HL-60/S4 treated with phorbol 12-myristate 13-acetate at 8.2 ng/mL for 4 days and 3 days (cell line): ENCODE measurements around the gene TBC1D25.

Experiments
- in situ Hi-C: fragments of 300-500 bp; cut with MboI; formaldehyde crosslinking; loops from 2 replicates; pipeline ENCODE4 v1.15.0; 2022; ENCODE audit warnings: low sequenced_read_pairs

The TBC1D25 gene

DNA sequence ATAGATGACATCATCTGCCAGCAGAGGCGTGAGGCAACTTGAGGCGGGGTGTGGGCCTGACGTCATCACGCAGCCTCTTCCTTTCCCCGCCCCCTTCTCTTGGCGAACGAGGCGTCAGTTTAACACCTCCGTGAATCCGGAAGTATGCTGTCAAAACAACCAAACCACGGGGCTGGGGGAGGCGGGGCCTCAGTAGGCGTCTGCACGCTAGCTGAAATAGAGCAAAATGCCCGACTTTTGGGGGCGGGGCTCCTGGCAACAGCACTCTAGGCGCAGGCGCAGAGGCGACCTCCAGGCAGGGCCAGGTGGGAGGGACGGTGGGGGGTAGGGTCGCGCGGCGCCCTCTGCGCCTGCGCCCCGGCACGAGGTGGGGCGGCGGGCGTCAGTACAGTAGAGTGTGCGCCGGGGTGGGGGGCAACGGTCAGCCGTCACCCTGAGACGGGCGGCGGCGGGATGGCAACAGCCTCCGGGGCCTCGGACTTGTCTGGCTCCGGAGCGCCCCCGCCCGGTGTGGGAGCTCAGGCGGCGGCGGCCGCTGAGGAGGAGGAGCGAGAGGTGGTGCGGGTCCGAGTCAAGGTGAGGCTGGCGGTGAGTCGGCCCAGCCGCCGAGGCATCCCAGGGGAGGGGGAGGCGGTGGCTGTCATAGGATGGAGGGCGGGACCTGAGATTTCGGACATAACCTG is at the start of gene TBC1D25:
Gene TBC1D25 (plus strand): TSS at position 370 of the 683 bp plus-strand sequence. CDS start 84 bp downstream, at position 454.
- in situ Hi-C loops: no loop called here

DNA sequence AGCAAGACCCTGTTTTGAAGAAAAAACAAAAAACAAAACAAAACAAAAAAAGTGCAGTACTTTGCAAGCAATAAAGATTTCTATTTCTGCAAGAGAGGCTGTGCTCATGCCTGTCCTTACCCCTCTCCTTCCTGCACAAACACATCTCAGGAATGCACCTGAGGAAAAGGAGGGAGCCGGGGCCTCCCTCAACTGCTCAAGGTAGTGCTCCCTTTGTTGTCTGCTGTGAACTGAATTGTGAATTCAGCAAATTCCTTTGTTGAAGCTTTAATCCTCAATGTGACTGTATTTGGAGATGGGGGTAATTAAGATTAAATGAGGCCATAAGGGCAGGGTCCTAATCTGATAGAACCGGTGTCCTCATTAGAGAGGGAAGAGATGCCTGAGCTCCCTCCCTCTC is 49.6 kb upstream of the TBC1D25 start:
- in situ Hi-C loops: no loop called here

DNA sequence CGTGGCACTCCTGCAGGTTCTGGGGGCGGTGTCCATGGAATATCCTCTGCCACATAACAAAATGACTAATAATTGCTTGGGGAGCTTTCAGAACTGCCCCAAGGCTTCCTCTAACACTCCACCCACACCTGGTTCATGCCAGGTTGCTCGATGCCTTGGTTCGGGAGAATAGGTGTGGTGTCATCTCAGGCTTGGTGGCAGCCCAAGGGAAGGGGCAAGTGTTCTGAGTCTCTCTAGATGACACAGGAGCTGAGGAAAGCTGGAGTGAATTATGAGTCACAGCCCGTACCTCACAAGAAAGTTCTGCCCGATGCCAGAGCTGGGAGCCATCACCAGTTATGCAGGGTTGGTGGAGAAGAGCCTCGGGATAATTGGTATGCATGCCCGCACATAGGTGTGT is 48.9 kb upstream of the TBC1D25 start:
- in situ Hi-C loops: no loop called here

DNA sequence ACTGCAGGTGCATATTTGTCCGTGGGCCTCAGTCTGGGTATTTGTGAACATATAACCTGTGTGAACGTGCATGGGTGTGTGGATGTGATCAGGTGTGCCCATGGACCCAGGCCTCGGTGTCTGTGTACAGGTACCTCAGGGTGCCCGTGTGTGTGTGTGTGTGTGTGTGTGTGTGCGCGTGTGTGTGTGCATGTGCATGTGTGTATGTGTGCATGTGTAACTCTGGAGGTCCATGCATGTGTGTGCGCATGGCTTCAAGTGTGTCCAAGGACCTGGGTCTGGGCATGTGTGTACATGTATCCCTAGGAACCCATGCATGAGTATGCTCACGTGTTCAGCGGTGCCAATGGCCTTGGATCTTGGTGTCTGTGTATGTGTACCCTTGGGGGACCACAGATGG is 47.7 kb upstream of the TBC1D25 start:
- in situ Hi-C loops: no loop called here

DNA sequence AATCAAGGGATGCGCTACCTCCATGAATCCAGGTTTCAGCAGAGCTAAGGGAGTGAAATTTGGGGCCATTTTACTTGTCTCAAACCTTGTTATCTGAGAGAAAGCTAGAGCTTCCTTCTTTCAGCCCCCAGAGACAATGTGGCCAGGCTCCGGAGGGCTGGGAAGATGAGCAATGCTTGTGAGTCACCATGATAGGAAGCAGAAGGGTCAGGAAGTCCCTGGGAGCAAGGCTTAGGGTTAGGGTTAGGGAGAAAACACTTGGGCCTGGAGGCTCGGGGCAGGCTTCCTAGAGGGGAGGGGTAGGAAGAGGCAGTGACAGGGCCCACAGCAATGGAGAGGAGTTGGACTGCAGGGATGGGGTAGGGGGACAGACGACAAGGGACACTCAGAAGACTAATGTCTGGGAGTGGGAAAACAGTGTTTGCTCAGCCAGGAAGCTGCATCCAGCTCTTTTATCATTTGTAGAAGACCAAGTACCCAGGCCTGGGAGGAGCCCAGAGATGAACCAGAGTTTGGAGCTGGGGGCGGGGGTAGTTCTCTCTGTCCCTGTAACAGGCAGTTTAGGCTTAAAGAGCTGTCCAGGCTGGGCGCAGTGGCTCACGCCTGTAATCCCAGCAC is 47.1 kb upstream of the TBC1D25 start:
- in situ Hi-C loops: no loop called here

DNA sequence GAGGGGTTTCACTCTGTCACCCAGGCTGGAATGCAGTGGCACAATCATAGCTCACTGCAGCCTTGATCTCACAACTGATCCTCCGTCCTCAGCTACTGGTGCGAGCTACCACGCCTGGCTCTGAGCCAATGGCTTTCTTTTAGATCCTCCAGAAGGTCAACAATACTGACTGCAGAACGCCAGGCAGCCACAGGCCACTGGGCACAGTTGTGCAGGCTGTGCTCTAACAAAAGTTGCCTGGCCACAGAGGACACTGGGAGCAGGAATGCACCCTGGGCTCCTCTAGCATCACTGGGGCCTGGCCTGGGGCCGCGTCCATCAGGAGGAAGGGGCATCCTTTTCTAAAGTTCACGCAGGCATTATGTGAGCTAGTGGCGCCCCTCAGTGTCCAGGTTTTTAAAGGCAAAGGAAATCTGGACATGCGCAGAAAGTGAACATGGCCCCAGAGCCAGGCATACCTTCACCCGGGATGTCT is 45.6 kb upstream of the TBC1D25 start:
- in situ Hi-C loops: no loop called here

DNA sequence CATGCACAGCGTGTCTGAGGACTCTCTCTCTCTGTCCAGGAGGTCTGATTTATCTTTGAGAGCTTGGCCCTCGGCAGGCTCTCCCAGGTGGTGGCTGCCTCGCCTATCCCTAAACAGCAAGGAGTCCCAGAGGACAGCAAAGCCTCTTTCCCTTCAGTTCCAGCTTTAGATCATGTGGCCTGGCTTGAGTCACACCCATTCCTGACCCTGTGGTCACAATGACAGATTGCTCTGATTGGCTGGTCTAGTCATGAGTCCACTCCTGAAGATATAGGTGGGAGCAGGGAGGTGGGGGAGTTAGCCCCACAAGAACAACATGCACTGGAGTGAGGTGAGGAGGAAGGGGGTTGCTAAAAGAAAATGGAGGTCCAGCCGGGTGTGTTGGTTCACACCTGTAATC is 42.9 kb upstream of the TBC1D25 start:
- in situ Hi-C loops: no loop called here

DNA sequence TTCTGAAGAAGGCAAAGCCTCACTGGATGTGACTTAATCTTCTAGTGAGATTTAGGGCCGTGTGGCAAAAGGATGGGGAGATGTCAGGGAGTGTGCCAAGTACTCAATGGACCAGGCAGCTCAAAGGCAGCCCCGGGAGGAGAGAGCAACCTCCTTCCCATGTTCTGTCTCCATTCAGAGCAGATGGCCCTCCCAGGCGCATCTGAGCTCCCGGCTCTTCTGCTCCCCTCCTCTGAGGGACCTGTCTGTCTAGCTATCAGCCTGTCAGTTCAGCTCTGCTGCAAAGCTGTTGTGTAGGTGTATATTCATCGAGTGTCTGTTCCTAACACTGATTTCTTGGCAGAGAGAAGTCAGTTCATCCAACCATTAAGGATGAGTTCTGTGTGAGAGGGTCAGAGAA is 41.6 kb upstream of the TBC1D25 start:
- in situ Hi-C loops: no loop called here

DNA sequence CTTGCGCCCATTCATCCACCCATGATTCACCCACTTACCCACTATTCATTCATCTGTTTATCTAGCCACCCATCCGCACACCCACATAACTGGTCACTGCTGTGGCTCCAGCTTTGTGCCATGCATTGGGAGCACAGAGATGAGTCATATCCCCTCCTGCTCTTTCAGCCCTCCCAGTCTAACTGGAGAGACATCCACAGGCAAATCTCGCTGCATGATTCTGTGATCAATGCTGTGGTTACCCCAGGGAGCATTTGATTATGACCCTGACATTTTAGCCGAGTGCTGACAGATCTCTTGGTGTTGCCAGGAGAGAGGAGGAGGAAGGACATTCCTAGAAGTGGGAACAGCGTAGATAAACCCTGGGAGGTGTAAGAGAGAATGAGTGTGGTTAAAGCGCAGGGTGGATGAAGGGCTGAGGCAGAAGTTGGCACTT is 41.1 kb upstream of the TBC1D25 start:
- in situ Hi-C loops: no loop called here

DNA sequence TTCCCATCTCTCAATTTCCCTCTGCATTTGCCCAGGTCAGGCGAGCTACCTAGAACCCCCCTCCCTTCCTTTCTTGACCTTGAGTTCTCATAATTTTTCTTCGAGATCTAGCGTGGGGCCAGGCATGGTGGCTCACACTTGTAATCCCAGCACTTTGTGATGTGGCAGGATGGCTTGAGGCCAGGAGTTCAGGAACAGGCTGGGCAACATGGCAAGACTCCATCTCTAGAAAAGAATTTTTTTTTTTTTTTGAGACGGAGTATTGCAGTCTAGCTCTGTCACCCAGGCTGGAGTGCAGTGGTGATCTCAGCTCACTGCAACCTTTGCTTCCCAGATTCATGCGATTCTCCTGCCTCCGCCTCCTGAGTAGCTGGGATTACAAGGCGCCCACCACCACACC is 35.3 kb upstream of the TBC1D25 start:
- in situ Hi-C loops: no loop called here

DNA sequence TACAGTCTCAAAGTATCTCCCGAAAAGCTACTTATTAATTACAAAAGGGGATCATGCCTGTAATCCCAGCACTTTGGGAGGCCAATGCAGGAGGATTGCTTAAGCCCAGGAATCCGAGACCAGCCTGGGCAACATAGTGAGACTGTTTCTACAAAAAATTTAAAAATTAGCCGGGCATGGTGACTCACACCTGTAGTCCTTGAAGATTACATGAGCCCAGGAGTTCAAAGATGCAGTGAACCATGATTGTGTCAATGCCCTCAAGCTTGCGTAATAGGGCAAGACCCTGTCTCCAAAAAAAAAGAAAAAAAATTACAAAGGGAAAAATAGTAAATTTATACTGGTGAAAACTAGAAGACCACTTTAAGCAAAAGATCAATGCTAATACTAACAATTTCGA is 34.0 kb upstream of the TBC1D25 start:
- in situ Hi-C loops: no loop called here

DNA sequence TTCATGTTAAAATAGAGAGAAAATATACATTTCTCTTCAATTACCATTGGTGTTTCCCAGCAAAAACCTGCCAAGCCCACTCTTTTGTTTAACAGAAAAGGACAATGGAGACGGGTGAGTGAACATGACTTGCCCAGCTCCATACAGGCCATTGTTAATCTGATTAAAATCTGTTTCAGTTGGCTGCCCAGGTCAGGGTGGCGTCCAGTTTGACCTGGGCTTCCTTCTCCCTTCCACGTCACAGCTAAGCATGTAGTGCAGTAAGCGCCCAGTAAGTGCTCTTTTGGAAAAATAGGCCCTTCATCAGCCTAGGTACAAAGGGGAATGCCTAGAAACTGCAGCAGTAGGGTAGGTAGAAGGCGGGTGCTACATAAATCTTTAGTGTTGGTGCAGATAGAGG is 32.3 kb upstream of the TBC1D25 start:
- in situ Hi-C loops: no loop called here

DNA sequence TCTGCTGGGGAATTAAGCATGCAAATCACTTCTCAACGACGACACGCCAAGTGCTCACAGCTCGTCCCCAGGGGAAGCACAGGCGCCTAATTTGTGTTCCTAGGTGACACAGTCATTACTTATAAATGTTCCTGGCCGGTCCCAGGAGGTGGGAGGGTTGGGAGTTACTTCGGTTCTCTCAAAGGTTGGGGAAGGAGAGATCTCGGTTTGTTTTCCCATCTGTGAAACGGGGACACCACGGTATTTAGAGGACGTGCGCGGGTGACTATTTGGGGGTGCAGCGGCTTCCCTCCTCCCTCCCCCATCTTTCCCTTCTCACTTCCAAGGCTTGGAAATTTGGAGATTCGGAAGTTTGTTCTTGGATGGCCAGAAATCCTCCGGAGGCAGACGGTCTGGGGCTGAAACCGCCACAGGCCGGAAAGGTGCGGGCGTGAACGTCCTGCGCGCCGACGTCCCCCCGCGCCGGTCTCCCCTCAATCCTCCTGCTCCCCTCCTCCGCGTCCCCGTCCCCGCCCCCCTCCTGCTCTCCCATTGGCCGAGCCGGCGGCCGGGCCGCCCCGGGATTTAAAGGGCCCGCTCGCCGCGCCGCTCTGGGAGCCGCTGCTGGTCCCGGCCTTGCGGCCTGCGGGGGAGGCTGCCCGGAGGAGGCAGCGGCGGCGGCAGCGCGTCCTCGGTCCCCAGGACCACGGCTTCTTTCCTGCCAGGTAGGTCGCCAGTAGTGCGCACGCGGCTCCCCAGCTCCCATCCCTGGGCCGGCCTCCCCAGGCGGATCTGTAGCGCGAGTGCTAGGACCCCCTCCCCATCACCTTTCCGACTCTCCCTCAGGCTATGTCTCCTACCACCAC is 30.9 kb upstream of the TBC1D25 start, which contains the start of gene PORCN:
Gene PORCN (plus strand): TSS at position 593 of the 845 bp plus-strand sequence. CDS start 829 bp downstream, outside the sequence.
- in situ Hi-C loops: no loop called here

GRCh38 chrX:48509245-48509590 is 30.3 kb upstream of the TBC1D25 start:
- in situ Hi-C loops: no loop called here

- in situ Hi-C loops: no loop called here
These were observed 29.9 kb upstream of the TBC1D25 start for GRCh38 chrX:48509619-48510018.

GRCh38 chrX:48511560-48511959 is 28.0 kb upstream of the TBC1D25 start:
- in situ Hi-C loops: no loop called here

- in situ Hi-C loops: no loop called here
These were observed 27.1 kb upstream of the TBC1D25 start for GRCh38 chrX:48512371-48512935.

DNA sequence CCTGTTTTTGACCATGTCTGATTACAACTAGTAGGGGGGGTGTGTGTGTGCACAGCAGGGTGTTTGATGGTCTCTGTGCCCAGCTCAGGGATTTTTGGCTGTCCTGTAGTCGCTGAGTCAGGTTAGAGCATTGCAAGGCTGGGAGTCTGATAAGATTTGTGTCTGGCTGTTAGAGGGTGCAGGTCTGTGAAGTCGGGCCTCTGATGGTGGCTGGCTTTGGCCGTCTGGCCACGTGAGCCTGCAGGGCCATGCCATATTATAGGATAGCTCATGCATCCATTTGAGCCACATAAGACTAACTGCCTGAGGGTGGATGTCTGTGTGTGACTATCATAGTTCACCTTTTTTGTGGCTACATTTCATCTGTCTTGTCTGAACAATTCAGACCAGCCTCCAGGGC is 25.8 kb upstream of the TBC1D25 start:
- in situ Hi-C loops: no loop called here

GRCh38 chrX:48514126-48514806 is 25.2 kb upstream of the TBC1D25 start:
- in situ Hi-C loops: no loop called here

DNA sequence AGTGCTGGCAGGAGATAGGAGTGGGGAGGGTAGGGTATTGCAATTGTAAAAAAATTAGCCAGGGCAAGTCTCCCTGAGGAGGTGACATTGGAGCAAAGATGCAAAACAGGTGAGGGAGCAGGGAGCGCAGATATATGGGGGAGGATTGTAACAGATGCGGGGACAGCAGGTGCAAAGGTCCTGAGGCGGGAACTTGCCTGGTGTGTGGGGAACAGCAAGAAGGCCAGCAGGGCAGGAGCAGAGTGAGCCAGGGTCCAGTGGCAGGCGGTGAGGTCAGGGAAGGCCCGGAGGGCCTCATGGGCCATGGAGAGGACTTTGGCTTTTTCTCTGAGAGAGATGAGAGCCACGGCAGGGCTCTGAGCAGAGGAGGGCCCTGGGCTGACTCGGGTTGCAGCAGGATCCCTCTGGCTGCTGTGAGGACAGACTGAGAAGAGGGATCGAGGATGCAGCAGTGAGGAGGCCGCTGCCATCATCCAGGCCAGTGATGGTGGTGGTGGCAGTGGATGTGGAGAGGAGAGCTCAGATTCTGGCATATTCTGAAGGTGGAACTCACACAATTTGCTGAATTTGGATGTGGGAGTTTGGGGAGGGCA is 24.6 kb upstream of the TBC1D25 start:
- in situ Hi-C loops: no loop called here
